SU-DHL-6 (cell line): Measurements from ENCODE around the gene DAND5.

Source experiments
- H2AFZ ChIP-seq: fragments of 200-600 bp; sonication (generic); 2 replicates; pipeline ENCODE4 v1.6.1; 2014; ENCODE audit warnings: low read depth, mild to moderate bottlenecking, moderate library complexity, mixed read lengths, antibody characterized with exemption, low read length; ENCODE audit not compliant: severe bottlenecking
- H3F3A ChIP-seq: fragments of 200-600 bp; shearing (Covaris generic); 2 replicates; pipeline ENCODE4 v1.6.0; 2016; ENCODE audit warnings: antibody characterized with exemption, mild to moderate bottlenecking; ENCODE audit not compliant: insufficient read depth
- H3K27ac ChIP-seq: fragments of 200-600 bp; sonication (generic); 2 replicates; pipeline ENCODE4 v1.5.1; 2016; ENCODE audit warnings: low read depth, mild to moderate bottlenecking, low read length, moderate library complexity, mixed read lengths
- H3K27me3 ChIP-seq: fragments of 200-600 bp; sonication (generic), shearing (Covaris generic); 2 replicates; pipeline ENCODE4 v1.6.0; 2014; ENCODE audit warnings: mild to moderate bottlenecking, low read length
- H3K36me3 ChIP-seq: fragments of 200-600 bp; sonication (generic); 2 replicates; pipeline ENCODE4 v1.6.1; 2014; ENCODE audit warnings: mild to moderate bottlenecking, low read length, mixed read lengths
- H3K4me2 ChIP-seq: fragments of 300-600, 200-600 bp; shearing (Covaris generic), sonication (generic); 2 replicates; pipeline ENCODE4 v1.6.0; 2014; ENCODE audit warnings: low read length, low read depth, mild to moderate bottlenecking; ENCODE audit not compliant: poor library complexity, severe bottlenecking
- H3K4me3 ChIP-seq: fragments of 200-600 bp; sonication (generic); 2 replicates; pipeline ENCODE4 v1.5.1; 2014; ENCODE audit warnings: antibody characterized with exemption, low read length, mild to moderate bottlenecking, mixed read lengths; ENCODE audit not compliant: insufficient read depth, poor library complexity, severe bottlenecking
- H3K79me2 ChIP-seq: fragments of 200-600 bp; sonication (generic); 2 replicates; pipeline ENCODE4 v1.6.1; 2014; ENCODE audit warnings: mild to moderate bottlenecking, low read length, moderate library complexity; ENCODE audit not compliant: insufficient read depth
- H3K9ac ChIP-seq: fragments of 200-600 bp; sonication (generic); 2 replicates; pipeline ENCODE4 v1.7.0; 2014; ENCODE audit warnings: mild to moderate bottlenecking, low read length
- H3K9me2 ChIP-seq: fragments of 200-600 bp; sonication (generic); replicated peaks from 2 replicates; pipeline ENCODE4 v1.6.1; 2014; ENCODE audit warnings: low read length; ENCODE audit not compliant: insufficient read depth
- H3K9me3 ChIP-seq: fragments of 200-600 bp; sonication (generic); 2 replicates; pipeline ENCODE4 v1.6.1; 2014; ENCODE audit warnings: low read length, mixed read lengths; ENCODE audit not compliant: insufficient read depth
- H4K20me1 ChIP-seq: fragments of 200-600 bp; sonication (generic); 2 replicates; pipeline ENCODE4 v1.6.1; 2014; ENCODE audit warnings: low read depth, mild to moderate bottlenecking, antibody characterized with exemption, low read length, moderate library complexity, mixed read lengths
- EZH2phosphoT487 ChIP-seq: fragments of 200-600 bp; sonication (generic), shearing (Covaris generic); conservative IDR thresholded peaks from 2 replicates; pipeline ENCODE4 v1.6.1; 2018; ENCODE audit warnings: mild to moderate bottlenecking, antibody characterized with exemption, low read length, moderate library complexity, mixed read lengths
- TF ChIP-seq, protein P1 (sequence below): fragments of 200-600 bp; sonication (generic); IDR thresholded peaks from one replicate; pipeline ENCODE4 v1.5.1; 2017; ENCODE audit warnings: antibody characterized with exemption, mild to moderate bottlenecking, low read length, moderate library complexity; ENCODE audit not compliant: insufficient read depth, poor library complexity, severe bottlenecking

Gene DAND5

DNA sequence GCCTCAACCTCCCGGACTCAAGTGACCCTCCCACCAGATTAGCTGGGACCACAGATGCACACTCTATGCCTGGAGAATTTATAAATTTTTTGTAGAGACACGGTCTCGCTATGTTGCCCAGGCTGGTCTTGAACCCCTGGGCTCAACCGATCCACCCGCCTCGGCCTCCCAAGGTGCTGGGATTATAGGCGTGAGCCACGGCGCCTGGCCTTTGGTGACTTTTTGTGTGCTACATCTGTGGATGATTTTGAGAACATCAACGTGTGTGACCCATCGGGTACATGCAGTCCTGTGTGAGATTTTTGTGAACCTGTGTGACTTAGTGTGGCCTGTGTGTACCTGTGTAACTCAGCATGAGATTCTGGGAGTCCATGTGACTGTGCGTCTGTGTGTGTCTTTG, 17.4 kb downstream of the DAND5 start:
- Histone ChIP-seq H3K9me2 (no peaks in the 10 kb centered on the region), H3K4me3 (no peak overlapping the region), H3K4me2 (no peak overlapping the region), H3K27me3 (no peaks in the 10 kb centered on the region), H3K9me3 (no peaks in the 10 kb centered on the region), H3K36me3 (no peaks in the 10 kb centered on the region), H3K79me2 (no peaks in the 10 kb centered on the region), H3K27ac (no peak overlapping the region), H2AFZ (no peak overlapping the region), H4K20me1 (no peaks in the 10 kb centered on the region), H3K9ac (no peak overlapping the region), H3F3A (no peaks in the 10 kb centered on the region)
- no peak for TF ChIP-seq EZH2phosphoT487
- TF ChIP-seq, protein P1, sequence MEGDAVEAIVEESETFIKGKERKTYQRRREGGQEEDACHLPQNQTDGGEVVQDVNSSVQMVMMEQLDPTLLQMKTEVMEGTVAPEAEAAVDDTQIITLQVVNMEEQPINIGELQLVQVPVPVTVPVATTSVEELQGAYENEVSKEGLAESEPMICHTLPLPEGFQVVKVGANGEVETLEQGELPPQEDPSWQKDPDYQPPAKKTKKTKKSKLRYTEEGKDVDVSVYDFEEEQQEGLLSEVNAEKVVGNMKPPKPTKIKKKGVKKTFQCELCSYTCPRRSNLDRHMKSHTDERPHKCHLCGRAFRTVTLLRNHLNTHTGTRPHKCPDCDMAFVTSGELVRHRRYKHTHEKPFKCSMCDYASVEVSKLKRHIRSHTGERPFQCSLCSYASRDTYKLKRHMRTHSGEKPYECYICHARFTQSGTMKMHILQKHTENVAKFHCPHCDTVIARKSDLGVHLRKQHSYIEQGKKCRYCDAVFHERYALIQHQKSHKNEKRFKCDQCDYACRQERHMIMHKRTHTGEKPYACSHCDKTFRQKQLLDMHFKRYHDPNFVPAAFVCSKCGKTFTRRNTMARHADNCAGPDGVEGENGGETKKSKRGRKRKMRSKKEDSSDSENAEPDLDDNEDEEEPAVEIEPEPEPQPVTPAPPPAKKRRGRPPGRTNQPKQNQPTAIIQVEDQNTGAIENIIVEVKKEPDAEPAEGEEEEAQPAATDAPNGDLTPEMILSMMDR: no peak

DNA sequence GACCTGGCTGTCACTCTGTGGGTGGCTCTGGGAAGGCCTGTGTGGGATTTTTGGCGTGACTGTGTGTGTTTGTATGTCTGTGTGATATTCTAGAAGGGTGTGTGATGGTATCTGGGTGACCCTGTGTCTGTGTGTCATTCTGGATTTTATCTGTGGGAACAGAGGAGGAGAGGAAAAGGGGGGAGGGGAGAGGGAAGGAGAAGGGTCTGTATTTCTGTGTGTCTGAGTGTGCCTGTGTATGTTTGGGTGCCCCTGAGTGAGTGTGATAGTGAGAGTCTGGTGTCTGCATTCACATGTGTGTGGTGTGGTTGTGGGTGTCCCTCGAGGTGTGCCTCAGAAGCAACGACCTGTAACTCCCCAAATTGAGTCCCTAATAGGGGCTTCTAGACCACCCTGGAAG, 17.8 kb downstream of the DAND5 start:
- no peaks in the 10 kb centered on the region for H3K79me2 ChIP-seq
- TF ChIP-seq, protein P1: no peak
- no peaks in the 10 kb centered on the region for H3K27me3 ChIP-seq
- no peaks in the 10 kb centered on the region for H3K9me2 ChIP-seq
- no peaks in the 10 kb centered on the region for H4K20me1 ChIP-seq
- H2AFZ ChIP-seq: no peak overlapping the region
- H3F3A ChIP-seq: no peaks in the 10 kb centered on the region
- no peaks in the 10 kb centered on the region for H3K36me3 ChIP-seq
- H3K9me3 ChIP-seq: no peaks in the 10 kb centered on the region
- no peak overlapping the region for H3K27ac ChIP-seq
- H3K4me3 ChIP-seq: no peak overlapping the region
- H3K9ac ChIP-seq: no peak overlapping the region
- no peak overlapping the region for H3K4me2 ChIP-seq

DNA sequence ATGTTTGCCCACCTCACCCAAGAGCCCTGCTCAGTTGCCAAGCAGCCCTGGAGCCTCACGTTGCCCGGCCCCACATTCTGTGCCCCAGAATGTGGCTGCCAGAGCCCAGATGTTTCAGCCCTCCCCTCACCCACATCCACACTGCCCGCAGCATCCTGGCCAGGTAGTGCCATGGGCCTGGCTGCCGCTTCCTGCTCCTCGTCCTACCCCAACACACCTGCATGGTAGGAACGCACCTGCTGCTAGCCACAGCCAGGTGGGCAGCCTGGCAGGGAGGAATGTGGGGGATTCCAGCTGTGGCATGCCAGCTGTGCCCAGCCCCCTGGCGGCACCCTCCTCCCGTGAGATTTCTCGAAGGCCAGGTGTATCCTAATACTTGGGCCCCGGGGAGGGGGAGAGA, 18.4 kb downstream of the DAND5 start:
- H4K20me1 ChIP-seq: no peaks in the 10 kb centered on the region
- H3K9me3 ChIP-seq: no peaks in the 10 kb centered on the region
- H3K36me3 ChIP-seq: no peaks in the 10 kb centered on the region
- no peaks in the 10 kb centered on the region for H3K9me2 ChIP-seq
- TF ChIP-seq EZH2phosphoT487: no peak
- TF ChIP-seq, protein P1: no peak
- no peaks in the 10 kb centered on the region for H3F3A ChIP-seq
- H3K9ac ChIP-seq: no peak overlapping the region
- no peaks in the 10 kb centered on the region for H3K79me2 ChIP-seq
- no peak overlapping the region for H2AFZ ChIP-seq
- no peak overlapping the region for H3K4me2 ChIP-seq
- no peak overlapping the region for H3K4me3 ChIP-seq
- H3K27ac ChIP-seq: no peak overlapping the region
- no peaks in the 10 kb centered on the region for H3K27me3 ChIP-seq

DNA sequence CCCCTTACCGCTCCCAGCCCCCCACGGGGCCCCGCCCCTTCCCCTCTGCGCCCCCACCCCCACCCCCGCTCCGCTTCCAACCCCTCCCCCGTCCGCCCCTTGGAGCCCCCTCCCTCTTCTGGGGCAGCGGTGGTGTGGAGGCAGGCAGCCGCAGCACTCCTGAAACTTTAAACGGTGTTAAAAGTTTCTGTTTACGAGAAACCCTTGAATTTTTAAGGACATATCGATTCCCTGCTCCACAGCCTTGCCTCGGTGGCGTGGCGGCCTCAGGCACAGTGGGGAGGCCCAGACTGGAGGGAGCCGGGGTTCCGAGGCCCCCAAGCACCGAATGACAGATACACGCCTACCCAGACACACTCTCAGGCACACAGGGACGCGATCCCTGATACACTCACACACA, 21.1 kb downstream of the DAND5 start:
- Histone ChIP-seq H3K9me3 (no peaks in the 10 kb centered on the region), H3K27me3 (no peaks in the 10 kb centered on the region), H2AFZ (no peak overlapping the region), H3K27ac (no peak overlapping the region), H3K4me2 (no peak overlapping the region), H3K79me2 (no peaks in the 10 kb centered on the region), H3K9me2 (no peaks in the 10 kb centered on the region), H3K9ac (no peak overlapping the region), H3K36me3 (no peaks in the 10 kb centered on the region), H4K20me1 (no peaks in the 10 kb centered on the region), H3K4me3 (no peak overlapping the region), H3F3A (no peaks in the 10 kb centered on the region)
- no peak for TF ChIP-seq EZH2phosphoT487
- TF ChIP-seq, protein P1: no peak
